ENCODE results near the gene SLC2A5. TPM values are rescaled to one million over a fixed set of nuclear protein-coding genes. Genes with fewer than 3 reads are reported as not detected.

The SLC2A5 gene
- polyA plus RNA-seq, 1 donor from 2014 or later = 10.0 TPM

- peaks cover 0 to 3% (median 2%) of the 10 kb centered on the region in 3 donors for H3K9me3 Mint-ChIP-seq
- peak overlapping the region; percentile 17 to 73 (median 30) for H3K27ac Mint-ChIP-seq
- peaks cover 41 to 50% (median 49%) of the 10 kb centered on the region in 3 donors for H3K4me1 Mint-ChIP-seq
- H3K36me3 Mint-ChIP-seq = peaks cover 4% of the 10 kb centered on the region
- H3K27me3 Mint-ChIP-seq = peaks cover 25% of the 10 kb centered on the region
- peak overlapping the region in 3 of 4 donors; percentile 3 to 74 (median 28) for H3K4me3 Mint-ChIP-seq
Measured at GRCh38 chr1:9079988-9080704, 10.7 kb upstream of the SLC2A5 start.

GRCh38 chr1:9078752-9079500, 9.5 kb upstream of the SLC2A5 start:
- Mint-ChIP-seq H3K36me3 (peaks cover 4% of the 10 kb centered on the region), H3K4me3 (peak overlapping the region; percentile 5 to 84 (median 50)), H3K27ac (peak overlapping the region; percentile 66 to 84 (median 67)), H3K4me1 (peaks cover 49 to 59% (median 53%) of the 10 kb centered on the region in 3 donors), H3K27me3 (peaks cover 25% of the 10 kb centered on the region), H3K9me3 (peaks cover 0 to 3% (median 2%) of the 10 kb centered on the region in 3 donors)

GRCh38 chr1:9078015-9078751, 8.7 kb upstream of the SLC2A5 start:
- H3K27ac Mint-ChIP-seq = peak overlapping the region in 2 of 3 donors; percentile 41 to 66
- H3K4me3 Mint-ChIP-seq = peak overlapping the region in 3 of 4 donors; percentile 61 to 84 (median 64)
- peaks cover 0 to 3% (median 2%) of the 10 kb centered on the region in 3 donors for H3K9me3 Mint-ChIP-seq
- peaks cover 25% of the 10 kb centered on the region for H3K27me3 Mint-ChIP-seq
- H3K4me1 Mint-ChIP-seq = peaks cover 50 to 61% (median 53%) of the 10 kb centered on the region in 3 donors
- H3K36me3 Mint-ChIP-seq = peaks cover 4% of the 10 kb centered on the region

DNA sequence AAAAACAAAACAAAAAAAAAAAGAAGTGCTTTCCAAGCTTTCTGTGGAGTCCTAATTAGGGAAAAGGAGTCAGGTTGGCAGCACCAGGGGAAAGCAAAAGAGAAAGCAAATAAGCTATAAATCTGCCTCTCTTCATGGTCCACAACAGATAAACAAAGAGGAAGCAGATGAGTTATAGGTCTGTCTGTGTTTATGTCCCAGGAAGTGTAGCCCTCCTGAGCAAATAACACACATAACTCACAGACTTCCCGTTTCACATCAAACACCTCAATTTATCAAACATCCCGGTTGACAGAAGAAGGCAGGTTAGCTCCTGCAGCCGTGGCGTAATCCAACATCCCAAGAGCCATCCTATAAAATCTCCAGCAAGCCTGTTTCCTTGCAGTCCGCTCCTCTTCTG, 5.6 kb upstream of the SLC2A5 start:
- H3K4me1 Mint-ChIP-seq = peaks cover 39 to 49% (median 43%) of the 10 kb centered on the region in 3 donors
- H3K27me3 Mint-ChIP-seq = peaks cover 17% of the 10 kb centered on the region
- peak overlapping the region; percentile 79 to 96 (median 94) for H3K27ac Mint-ChIP-seq
- H3K4me3 Mint-ChIP-seq = peak overlapping the region; percentile 44 to 91 (median 68)
- H3K36me3 Mint-ChIP-seq = peaks cover 1% of the 10 kb centered on the region
- peaks cover 0 to 3% (median 2%) of the 10 kb centered on the region in 3 donors for H3K9me3 Mint-ChIP-seq

DNA sequence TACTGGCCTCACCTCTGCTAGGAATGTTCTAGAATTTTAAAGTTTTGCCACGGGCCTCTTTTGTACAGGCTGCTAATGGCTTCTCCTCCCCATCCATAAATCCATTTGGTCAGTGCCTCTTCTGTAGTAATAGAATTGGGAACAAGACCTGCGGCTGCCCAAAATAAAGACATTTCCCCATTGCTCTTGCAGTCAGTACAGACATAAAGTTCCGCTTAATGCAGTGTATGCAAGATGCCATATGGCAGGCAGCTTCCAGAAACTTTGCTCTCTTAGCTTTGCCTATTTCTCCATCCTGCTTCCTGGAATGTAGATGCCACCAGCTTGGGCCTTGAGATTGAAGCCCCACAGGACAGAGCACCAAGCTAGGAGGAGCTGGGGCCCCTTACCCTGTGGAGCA, 3.7 kb upstream of the SLC2A5 start:
- H3K4me1 Mint-ChIP-seq = peaks cover 34 to 48% (median 42%) of the 10 kb centered on the region in 3 donors
- H3K27ac Mint-ChIP-seq = peak overlapping the region in 1 of 3 donors; percentile 96
- H3K9me3 Mint-ChIP-seq = no peaks in the 10 kb centered on the region
- peaks cover 2% of the 10 kb centered on the region for H3K27me3 Mint-ChIP-seq
- H3K4me3 Mint-ChIP-seq = no peak overlapping the region
- H3K36me3 Mint-ChIP-seq = peaks cover 1% of the 10 kb centered on the region

DNA sequence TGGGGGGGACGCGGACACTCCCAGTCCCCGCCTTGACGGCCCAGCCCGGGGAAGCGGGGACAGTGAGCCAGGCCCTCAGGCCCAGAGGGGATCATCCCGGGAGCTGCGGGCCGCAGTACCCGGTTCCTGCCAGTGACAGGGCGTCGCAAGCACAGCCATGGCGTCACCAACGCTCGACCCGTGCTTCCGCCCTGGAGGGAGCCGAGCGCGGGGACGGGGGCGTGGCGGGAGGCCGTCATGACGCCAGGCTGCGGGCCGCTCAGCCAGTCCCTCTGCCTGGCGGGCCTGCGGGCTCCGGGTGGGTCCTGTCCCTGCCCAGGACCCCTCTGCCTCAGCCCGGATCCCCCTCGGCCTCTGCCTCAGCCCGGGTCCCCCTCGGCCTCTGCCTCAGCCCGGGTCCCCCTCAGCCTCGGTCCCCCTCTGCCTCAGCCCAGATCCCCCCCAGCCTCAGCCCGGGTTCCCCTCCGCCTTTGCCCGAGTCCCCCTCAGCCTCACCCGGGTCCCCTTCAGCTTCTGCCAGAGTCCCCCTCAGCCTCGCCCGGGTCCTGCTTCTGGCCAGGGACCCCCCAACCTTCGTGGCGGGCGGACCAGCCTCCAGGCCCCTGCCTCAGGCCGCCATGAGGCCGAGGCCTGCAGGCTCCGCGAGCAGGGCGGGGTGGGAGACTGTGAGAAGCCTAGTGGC, 2.3 kb upstream of the SLC2A5 start:
- H3K4me3 Mint-ChIP-seq = no peak overlapping the region
- H3K27ac Mint-ChIP-seq = no peak overlapping the region
- no peaks in the 10 kb centered on the region for H3K9me3 Mint-ChIP-seq
- H3K27me3 Mint-ChIP-seq = no peaks in the 10 kb centered on the region
- peaks cover 4% of the 10 kb centered on the region for H3K36me3 Mint-ChIP-seq
- peaks cover 32 to 44% (median 39%) of the 10 kb centered on the region in 3 donors for H3K4me1 Mint-ChIP-seq

- H3K36me3 Mint-ChIP-seq = peaks cover 4% of the 10 kb centered on the region
- H3K4me1 Mint-ChIP-seq = peaks cover 24 to 36% (median 31%) of the 10 kb centered on the region in 3 donors
- peak overlapping the region in 1 of 4 donors; percentile 65 for H3K4me3 Mint-ChIP-seq
- H3K27me3 Mint-ChIP-seq = no peaks in the 10 kb centered on the region
- peak overlapping the region in 2 of 3 donors; percentile 19 to 83 for H3K27ac Mint-ChIP-seq
- no peaks in the 10 kb centered on the region for H3K9me3 Mint-ChIP-seq
Measured at GRCh38 chr1:9070486-9070885, 1.1 kb upstream of the SLC2A5 start.

DNA sequence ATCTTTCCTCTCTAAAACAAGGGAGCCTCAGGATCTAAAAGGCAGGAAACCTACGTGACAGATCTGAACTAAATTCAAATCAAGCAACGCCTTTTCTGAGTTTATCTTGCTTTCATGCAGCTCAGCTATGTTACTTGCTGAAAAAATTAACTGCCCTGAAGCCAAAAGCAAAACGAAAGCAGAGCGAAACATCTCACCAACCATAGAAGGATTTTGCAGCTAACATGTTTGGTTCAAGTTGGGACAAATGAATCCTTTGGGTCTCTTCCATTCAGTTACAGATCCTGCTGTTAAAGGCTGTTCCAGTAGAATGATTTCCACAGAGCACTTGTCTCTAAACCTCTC, 482 bp downstream of the SLC2A5 start:
- no peaks in the 10 kb centered on the region for H3K27me3 Mint-ChIP-seq
- peak overlapping the region; percentile 69 to 97 (median 96) for H3K4me3 Mint-ChIP-seq
- H3K27ac Mint-ChIP-seq = peak overlapping the region; percentile 26 to 83 (median 81)
- peaks cover 8% of the 10 kb centered on the region for H3K36me3 Mint-ChIP-seq
- H3K4me1 Mint-ChIP-seq = peaks cover 21 to 29% (median 23%) of the 10 kb centered on the region in 3 donors
- H3K9me3 Mint-ChIP-seq = no peaks in the 10 kb centered on the region

GRCh38 chr1:9066945-9067807, 2.3 kb downstream of the SLC2A5 start:
- Mint-ChIP-seq H3K36me3 (peaks cover 9% of the 10 kb centered on the region), H3K27me3 (no peaks in the 10 kb centered on the region), H3K27ac (no peak overlapping the region), H3K4me1 (peaks cover 24 to 31% (median 26%) of the 10 kb centered on the region in 3 donors), H3K9me3 (no peaks in the 10 kb centered on the region), H3K4me3 (peak overlapping the region in 2 of 4 donors; percentile 42 to 68)

DNA sequence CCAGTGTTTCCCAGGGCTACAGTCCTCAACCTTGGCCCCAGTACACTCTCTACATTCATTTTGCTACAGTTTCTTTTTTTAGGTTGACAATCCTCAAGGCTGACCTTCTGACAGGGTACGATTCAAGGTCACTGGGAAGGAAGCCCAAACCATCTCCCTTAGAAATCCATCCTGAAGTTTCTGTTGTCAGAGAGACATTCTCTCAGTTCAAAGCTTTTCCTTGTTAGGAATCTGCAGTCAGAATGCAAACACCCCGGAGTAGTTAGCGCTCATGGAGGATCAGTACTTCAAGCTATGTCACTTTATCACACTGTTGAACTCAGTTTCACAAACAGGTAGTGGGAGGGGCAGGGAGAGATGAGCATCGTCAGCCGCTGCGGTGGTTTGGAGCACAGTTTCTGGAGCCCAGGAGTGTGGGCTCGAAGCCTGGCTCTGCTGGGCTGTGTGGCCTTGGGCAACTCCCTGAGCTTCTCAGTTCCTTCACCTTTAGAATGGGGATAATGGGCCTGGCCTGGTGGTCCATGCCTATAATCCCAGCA, 4.2 kb downstream of the SLC2A5 start:
- H3K9me3 Mint-ChIP-seq = no peaks in the 10 kb centered on the region
- H3K4me3 Mint-ChIP-seq = peak overlapping the region in 2 of 4 donors; percentile 24 to 44
- no peak overlapping the region for H3K27ac Mint-ChIP-seq
- no peaks in the 10 kb centered on the region for H3K27me3 Mint-ChIP-seq
- H3K4me1 Mint-ChIP-seq = peaks cover 28 to 32% (median 30%) of the 10 kb centered on the region in 3 donors
- peaks cover 10% of the 10 kb centered on the region for H3K36me3 Mint-ChIP-seq

- H3K4me1 Mint-ChIP-seq = peaks cover 16 to 19% (median 16%) of the 10 kb centered on the region in 3 donors
- H3K9me3 Mint-ChIP-seq = no peaks in the 10 kb centered on the region
- no peaks in the 10 kb centered on the region for H3K27me3 Mint-ChIP-seq
- H3K27ac Mint-ChIP-seq = no peak overlapping the region
- peaks cover 10% of the 10 kb centered on the region for H3K36me3 Mint-ChIP-seq
- peak overlapping the region in 1 of 4 donors; percentile 44 for H3K4me3 Mint-ChIP-seq
Measured at GRCh38 chr1:9062846-9063245, 6.6 kb downstream of the SLC2A5 start.

- peak overlapping the region in 2 of 4 donors; percentile 10 to 18 for H3K4me3 Mint-ChIP-seq
- peaks cover 9% of the 10 kb centered on the region for H3K36me3 Mint-ChIP-seq
- H3K27ac Mint-ChIP-seq = no peak overlapping the region
- H3K27me3 Mint-ChIP-seq = no peaks in the 10 kb centered on the region
- peaks cover 16 to 19% (median 16%) of the 10 kb centered on the region in 3 donors for H3K4me1 Mint-ChIP-seq
- no peaks in the 10 kb centered on the region for H3K9me3 Mint-ChIP-seq
Measured at GRCh38 chr1:9062021-9062471, 7.4 kb downstream of the SLC2A5 start.

GRCh38 chr1:9061252-9061960, 8.0 kb downstream of the SLC2A5 start:
- Mint-ChIP-seq H3K4me1 (peaks cover 16 to 19% (median 16%) of the 10 kb centered on the region in 3 donors), H3K36me3 (peaks cover 6% of the 10 kb centered on the region), H3K27ac (no peak overlapping the region), H3K9me3 (no peaks in the 10 kb centered on the region), H3K27me3 (no peaks in the 10 kb centered on the region), H3K4me3 (peak overlapping the region in 1 of 4 donors; percentile 51)

Data from IgD-negative memory B cell (primary cell).